ENCODE data around the gene MYO15A.

The MYO15A gene

GRCh38 chr17:18108401-18109312 lies at the start of gene MYO15A:
Gene MYO15A, plus strand, starts transcription at chr17:18108756. Its CDS starts 10,045 bp downstream, at chr17:18118801.
- no peak for DNase-seq

- DNase-seq: no peak
Measured at GRCh38 chr17:18059283-18059682, 49.3 kb upstream of the MYO15A start.

GRCh38 chr17:18064053-18064452 lies 44.5 kb upstream of the MYO15A start:
- no peak for DNase-seq

GRCh38 chr17:18065546-18065945 lies 43.0 kb upstream of the MYO15A start:
- DNase-seq: no peak

- no peak for DNase-seq
Measured at GRCh38 chr17:18066866-18067265, 41.7 kb upstream of the MYO15A start.

GRCh38 chr17:18069101-18069500 lies 39.5 kb upstream of the MYO15A start:
- DNase-seq: no peak

GRCh38 chr17:18070861-18071340 lies 37.7 kb upstream of the MYO15A start:
- DNase-seq: no peak

- DNase-seq: no peak
Measured at GRCh38 chr17:18071751-18072150, 36.8 kb upstream of the MYO15A start.

GRCh38 chr17:18074566-18075272 lies 33.8 kb upstream of the MYO15A start:
- no peak for DNase-seq

GRCh38 chr17:18076936-18077335 lies 31.6 kb upstream of the MYO15A start:
- DNase-seq: no peak

- DNase-seq: no peak
Measured at GRCh38 chr17:18079543-18079942, 29.0 kb upstream of the MYO15A start.

- no peak for DNase-seq
Measured at GRCh38 chr17:18084256-18084655, 24.3 kb upstream of the MYO15A start.

GRCh38 chr17:18087610-18088491 lies 20.7 kb upstream of the MYO15A start, which contains the start of gene DRG2:
Gene DRG2, plus strand, starts transcription at chr17:18087948. Its CDS starts 76 bp downstream, at chr17:18088024.
- peak; percentile 84 for DNase-seq

GRCh38 chr17:18089613-18090012 lies 18.9 kb upstream of the MYO15A start:
- DNase-seq: no peak

- DNase-seq: no peak
Measured at GRCh38 chr17:18093616-18094408, 14.7 kb upstream of the MYO15A start.

GRCh38 chr17:18094409-18094807 lies 14.1 kb upstream of the MYO15A start:
- no peak for DNase-seq

GRCh38 chr17:18099516-18099915 lies 9.0 kb upstream of the MYO15A start:
- DNase-seq: no peak

- no peak for DNase-seq
Measured at GRCh38 chr17:18100616-18101015, 7.9 kb upstream of the MYO15A start.

- no peak for DNase-seq
Measured at GRCh38 chr17:18101828-18102227, 6.7 kb upstream of the MYO15A start.

GRCh38 chr17:18102640-18103039 lies 5.9 kb upstream of the MYO15A start:
- DNase-seq: no peak

GRCh38 chr17:18105027-18105426 lies 3.5 kb upstream of the MYO15A start:
- no peak for DNase-seq

- DNase-seq: no peak
Measured at GRCh38 chr17:18105595-18105994, 3.0 kb upstream of the MYO15A start.
